Measurements from ENCODE around the gene COMMD1.

COMMD1 gene

GRCh38 chr2:61937098-61937497 is 31.6 kb downstream of the COMMD1 start:
- no peaks in the 10 kb centered on the region for H3K9me3 ChIP-seq (ENCODE audit: control insufficient read depth, low read length)
- no peak overlapping the region for H2AFZ ChIP-seq (ENCODE audit: low read depth, low read length)
- no peaks in the 10 kb centered on the region for H3K27me3 ChIP-seq (ENCODE audit: control insufficient read depth in 1 of 2, insufficient read depth in 1 of 2, low read length in 2 of 2)
- H3K23ac ChIP-seq (ENCODE audit: low read length in 2 of 2): no peak overlapping the region
- no peak overlapping the region for H3K14ac ChIP-seq (ENCODE audit: low read length in 2 of 2)
- no peak overlapping the region for H3K9ac ChIP-seq (ENCODE audit: low read length)
- H3K27ac ChIP-seq (ENCODE audit: low read length, poor library complexity, severe bottlenecking): no peak overlapping the region
- H2AK5ac ChIP-seq (ENCODE audit: low read length, severe bottlenecking): no peak overlapping the region
- no peak overlapping the region for H2BK12ac ChIP-seq (ENCODE audit: low read length in 2 of 2)
- H2BK120ac ChIP-seq (ENCODE audit: low read depth, low read length): no peak overlapping the region
- H3K36me3 ChIP-seq (ENCODE audit: control insufficient read depth in 1 of 2, insufficient read depth in 2 of 2, low read depth in 1 of 2, low read length in 2 of 2): no peaks in the 10 kb centered on the region
- DNase-seq: no peak
- peaks cover 20% of the 10 kb centered on the region for H3K79me1 ChIP-seq (replicated peaks; ENCODE audit: low read length, poor library complexity, severe bottlenecking)
- no peak overlapping the region for H4K8ac ChIP-seq (ENCODE audit: low read length)
- no peak overlapping the region for H3K4me3 ChIP-seq (ENCODE audit: insufficient read depth in 1 of 2, low read depth in 1 of 2, low read length in 2 of 2)
- no peak overlapping the region for H2BK5ac ChIP-seq (ENCODE audit: low read depth, low read length, poor library complexity, severe bottlenecking)
- H3K4ac ChIP-seq (ENCODE audit: low read depth in 1 of 2, low read length in 2 of 2): no peak overlapping the region
- H2BK15ac ChIP-seq (ENCODE audit: low read depth, poor library complexity, severe bottlenecking): no peak overlapping the region
- H3K4me2 ChIP-seq (ENCODE audit: low read length, poor library complexity, severe bottlenecking): no peak overlapping the region
- 100% methylated on average over 2 of the region's 3 CpGs for WGBS
- H3K18ac ChIP-seq (ENCODE audit: low read depth in 1 of 2, low read length in 2 of 2): no peak overlapping the region
- no peak overlapping the region for H4K91ac ChIP-seq (ENCODE audit: low read length)
- H3K4me1 ChIP-seq (ENCODE audit: control insufficient read depth, insufficient read depth, low read depth, low read length): no peaks in the 10 kb centered on the region

GRCh38 chr2:61937886-61938285 is 32.4 kb downstream of the COMMD1 start:
- H3K4me2 ChIP-seq (ENCODE audit: low read length, poor library complexity, severe bottlenecking): no peak overlapping the region
- no peak overlapping the region for H3K23ac ChIP-seq (ENCODE audit: low read length in 2 of 2)
- H3K4me1 ChIP-seq (ENCODE audit: control insufficient read depth, insufficient read depth, low read depth, low read length): no peaks in the 10 kb centered on the region
- no peaks in the 10 kb centered on the region for H3K9me3 ChIP-seq (ENCODE audit: control insufficient read depth, low read length)
- no peak overlapping the region for H2BK15ac ChIP-seq (ENCODE audit: low read depth, poor library complexity, severe bottlenecking)
- no peak for DNase-seq
- H2AK5ac ChIP-seq (ENCODE audit: low read length, severe bottlenecking): no peak overlapping the region
- no peak overlapping the region for H2AFZ ChIP-seq (ENCODE audit: low read depth, low read length)
- H3K4me3 ChIP-seq (ENCODE audit: insufficient read depth in 1 of 2, low read depth in 1 of 2, low read length in 2 of 2): no peak overlapping the region
- no peak overlapping the region for H2BK5ac ChIP-seq (ENCODE audit: low read depth, low read length, poor library complexity, severe bottlenecking)
- 91% methylated on average over 5 of the region's 5 CpGs for WGBS
- no peak overlapping the region for H3K14ac ChIP-seq (ENCODE audit: low read length in 2 of 2)
- no peak overlapping the region for H3K27ac ChIP-seq (ENCODE audit: low read length, poor library complexity, severe bottlenecking)
- H3K9ac ChIP-seq (ENCODE audit: low read length): no peak overlapping the region
- H2BK120ac ChIP-seq (ENCODE audit: low read depth, low read length): no peak overlapping the region
- no peak overlapping the region for H4K8ac ChIP-seq (ENCODE audit: low read length)
- no peak overlapping the region for H4K91ac ChIP-seq (ENCODE audit: low read length)
- peaks cover 16% of the 10 kb centered on the region for H3K79me1 ChIP-seq (replicated peaks; ENCODE audit: low read length, poor library complexity, severe bottlenecking)
- no peaks in the 10 kb centered on the region for H3K27me3 ChIP-seq (ENCODE audit: control insufficient read depth in 1 of 2, insufficient read depth in 1 of 2, low read length in 2 of 2)
- no peak overlapping the region for H3K18ac ChIP-seq (ENCODE audit: low read depth in 1 of 2, low read length in 2 of 2)
- H3K36me3 ChIP-seq (ENCODE audit: control insufficient read depth in 1 of 2, insufficient read depth in 2 of 2, low read depth in 1 of 2, low read length in 2 of 2): no peaks in the 10 kb centered on the region
- no peak overlapping the region for H3K4ac ChIP-seq (ENCODE audit: low read depth in 1 of 2, low read length in 2 of 2)
- no peak overlapping the region for H2BK12ac ChIP-seq (ENCODE audit: low read length in 2 of 2)

GRCh38 chr2:61938511-61938910 is 33.0 kb downstream of the COMMD1 start:
- H3K4me1 ChIP-seq (ENCODE audit: control insufficient read depth, insufficient read depth, low read depth, low read length): no peaks in the 10 kb centered on the region
- no peak overlapping the region for H4K8ac ChIP-seq (ENCODE audit: low read length)
- H2BK12ac ChIP-seq (ENCODE audit: low read length in 2 of 2): no peak overlapping the region
- H3K14ac ChIP-seq (ENCODE audit: low read length in 2 of 2): no peak overlapping the region
- no peak overlapping the region for H2BK5ac ChIP-seq (ENCODE audit: low read depth, low read length, poor library complexity, severe bottlenecking)
- no peak overlapping the region for H2BK120ac ChIP-seq (ENCODE audit: low read depth, low read length)
- no peaks in the 10 kb centered on the region for H3K27me3 ChIP-seq (ENCODE audit: control insufficient read depth in 1 of 2, insufficient read depth in 1 of 2, low read length in 2 of 2)
- 64% methylated on average over 3 of the region's 3 CpGs for WGBS
- H3K36me3 ChIP-seq (ENCODE audit: control insufficient read depth in 1 of 2, insufficient read depth in 2 of 2, low read depth in 1 of 2, low read length in 2 of 2): no peaks in the 10 kb centered on the region
- no peak overlapping the region for H2AFZ ChIP-seq (ENCODE audit: low read depth, low read length)
- no peak overlapping the region for H4K91ac ChIP-seq (ENCODE audit: low read length)
- no peak overlapping the region for H3K4me3 ChIP-seq (ENCODE audit: insufficient read depth in 1 of 2, low read depth in 1 of 2, low read length in 2 of 2)
- no peak overlapping the region for H3K4ac ChIP-seq (ENCODE audit: low read depth in 1 of 2, low read length in 2 of 2)
- no peak for DNase-seq
- H3K9me3 ChIP-seq (ENCODE audit: control insufficient read depth, low read length): no peaks in the 10 kb centered on the region
- H3K79me1 ChIP-seq (replicated peaks; ENCODE audit: low read length, poor library complexity, severe bottlenecking): peaks cover 13% of the 10 kb centered on the region
- H2AK5ac ChIP-seq (ENCODE audit: low read length, severe bottlenecking): no peak overlapping the region
- H2BK15ac ChIP-seq (ENCODE audit: low read depth, poor library complexity, severe bottlenecking): no peak overlapping the region
- H3K23ac ChIP-seq (ENCODE audit: low read length in 2 of 2): no peak overlapping the region
- no peak overlapping the region for H3K27ac ChIP-seq (ENCODE audit: low read length, poor library complexity, severe bottlenecking)
- H3K9ac ChIP-seq (ENCODE audit: low read length): no peak overlapping the region
- no peak overlapping the region for H3K4me2 ChIP-seq (ENCODE audit: low read length, poor library complexity, severe bottlenecking)
- H3K18ac ChIP-seq (ENCODE audit: low read depth in 1 of 2, low read length in 2 of 2): no peak overlapping the region

DNA sequence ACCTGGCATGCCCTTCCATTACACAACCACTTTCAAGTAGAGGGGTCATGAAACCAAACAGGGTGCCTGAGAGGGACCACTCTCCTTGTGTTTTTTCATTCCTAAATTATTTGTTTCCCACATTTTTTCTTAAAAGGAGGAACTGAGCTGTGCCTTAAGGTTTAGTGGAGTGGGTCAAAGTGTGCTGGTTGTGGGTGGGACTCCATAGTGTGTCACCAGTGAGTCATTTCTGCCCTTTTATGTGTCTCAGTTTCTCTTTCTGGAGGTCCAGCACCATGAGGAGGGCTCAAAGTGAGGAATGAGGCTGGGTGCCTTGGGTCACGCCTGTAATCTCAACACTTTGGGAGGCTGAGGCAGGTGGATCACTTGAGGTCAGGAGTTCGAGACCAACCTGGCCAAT is 37.8 kb downstream of the COMMD1 start:
- Histone ChIP-seq H2AK5ac (ENCODE audit: low read length, severe bottlenecking) (no peak overlapping the region), H2BK5ac (ENCODE audit: low read depth, low read length, poor library complexity, severe bottlenecking) (no peak overlapping the region), H3K4me3 (ENCODE audit: insufficient read depth in 1 of 2, low read depth in 1 of 2, low read length in 2 of 2) (no peak overlapping the region), H3K23ac (ENCODE audit: low read length in 2 of 2) (no peak overlapping the region), H2BK120ac (ENCODE audit: low read depth, low read length) (no peak overlapping the region), H4K8ac (ENCODE audit: low read length) (no peak overlapping the region), H3K36me3 (ENCODE audit: control insufficient read depth in 1 of 2, insufficient read depth in 2 of 2, low read depth in 1 of 2, low read length in 2 of 2) (no peaks in the 10 kb centered on the region), H2BK12ac (ENCODE audit: low read length in 2 of 2) (no peak overlapping the region), H3K14ac (ENCODE audit: low read length in 2 of 2) (no peak overlapping the region), H3K27me3 (ENCODE audit: control insufficient read depth in 1 of 2, insufficient read depth in 1 of 2, low read length in 2 of 2) (no peaks in the 10 kb centered on the region), H3K18ac (ENCODE audit: low read depth in 1 of 2, low read length in 2 of 2) (no peak overlapping the region), H3K9ac (ENCODE audit: low read length) (no peak overlapping the region), H3K4me1 (ENCODE audit: control insufficient read depth, insufficient read depth, low read depth, low read length) (no peaks in the 10 kb centered on the region), H3K79me1 (replicated peaks; ENCODE audit: low read length, poor library complexity, severe bottlenecking) (peaks cover 8% of the 10 kb centered on the region), H3K4me2 (ENCODE audit: low read length, poor library complexity, severe bottlenecking) (no peak overlapping the region), H4K91ac (ENCODE audit: low read length) (no peak overlapping the region), H3K9me3 (ENCODE audit: control insufficient read depth, low read length) (no peaks in the 10 kb centered on the region), H3K4ac (ENCODE audit: low read depth in 1 of 2, low read length in 2 of 2) (no peak overlapping the region), H2BK15ac (ENCODE audit: low read depth, poor library complexity, severe bottlenecking) (no peak overlapping the region), H2AFZ (ENCODE audit: low read depth, low read length) (no peak overlapping the region), H3K27ac (ENCODE audit: low read length, poor library complexity, severe bottlenecking) (no peak overlapping the region)
- DNase-seq: no peak
- WGBS: 90% methylated on average over 2 of the region's 2 CpGs

All from mesenchymal stem cell (in vitro differentiated cells and primary cell).